ENCODE results near the gene CBX6. TPM values are rescaled to one million over a fixed set of nuclear protein-coding genes. Genes with fewer than 3 reads are reported as not detected.

The CBX6 gene
- total and polyA plus RNA-seq, 8 donors = 8.9 to 46.0 (median 25.9) TPM

DNA sequence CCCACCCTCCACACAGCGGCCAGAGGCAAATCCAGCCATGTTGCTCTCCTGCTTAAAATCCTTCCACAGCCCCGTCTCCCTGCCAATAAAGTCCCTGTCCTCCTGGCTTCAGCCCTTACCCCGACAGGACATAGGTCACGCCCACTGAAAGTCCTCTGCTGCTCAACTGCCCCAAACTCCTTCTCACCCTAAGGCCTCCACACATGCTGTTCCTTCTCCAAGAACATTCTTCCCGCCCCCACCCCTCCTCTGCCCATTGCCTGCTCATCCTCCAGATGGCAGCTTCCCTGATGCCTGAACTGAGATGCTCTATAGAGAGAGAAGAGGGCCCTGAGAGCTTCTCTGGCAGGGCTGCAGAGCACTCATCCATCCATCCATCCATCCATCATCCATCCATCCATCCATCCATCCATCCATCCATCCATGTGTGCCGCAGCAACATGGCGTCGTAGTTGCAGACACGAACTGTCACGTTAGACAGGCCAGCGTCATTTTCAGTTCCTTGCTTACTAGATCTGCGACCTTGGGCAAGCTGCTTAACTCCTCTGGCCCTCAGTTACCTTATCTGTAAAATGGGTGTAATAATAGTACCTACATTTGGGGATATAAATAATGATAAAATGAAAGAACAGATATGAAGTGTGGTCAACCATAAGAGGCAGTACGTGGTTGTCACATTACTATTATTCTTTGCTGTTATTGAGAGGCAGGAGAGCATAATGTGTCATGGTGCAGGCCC, 37.6 kb downstream of the CBX6 start:
- Histone ChIP-seq H3K27me3 (peaks cover 0 to 4% (median 0%) of the 10 kb centered on the region in 3 donors), H3K4me1 (no peaks in the 10 kb centered on the region), H3K4me3 (no peak overlapping the region), H3K36me3 (no peaks in the 10 kb centered on the region), H3K9me3 (no peaks in the 10 kb centered on the region), H3K27ac (no peak overlapping the region)
- TF ChIP-seq POLR2A (IDR thresholded peaks at IDR 0.05) (no peak), POLR2AphosphoS5 (IDR thresholded peaks at IDR 0.05) (no peak), EP300 (IDR thresholded peaks at IDR 0.05) (no peak)
- TF ChIP-seq, protein P1, sequence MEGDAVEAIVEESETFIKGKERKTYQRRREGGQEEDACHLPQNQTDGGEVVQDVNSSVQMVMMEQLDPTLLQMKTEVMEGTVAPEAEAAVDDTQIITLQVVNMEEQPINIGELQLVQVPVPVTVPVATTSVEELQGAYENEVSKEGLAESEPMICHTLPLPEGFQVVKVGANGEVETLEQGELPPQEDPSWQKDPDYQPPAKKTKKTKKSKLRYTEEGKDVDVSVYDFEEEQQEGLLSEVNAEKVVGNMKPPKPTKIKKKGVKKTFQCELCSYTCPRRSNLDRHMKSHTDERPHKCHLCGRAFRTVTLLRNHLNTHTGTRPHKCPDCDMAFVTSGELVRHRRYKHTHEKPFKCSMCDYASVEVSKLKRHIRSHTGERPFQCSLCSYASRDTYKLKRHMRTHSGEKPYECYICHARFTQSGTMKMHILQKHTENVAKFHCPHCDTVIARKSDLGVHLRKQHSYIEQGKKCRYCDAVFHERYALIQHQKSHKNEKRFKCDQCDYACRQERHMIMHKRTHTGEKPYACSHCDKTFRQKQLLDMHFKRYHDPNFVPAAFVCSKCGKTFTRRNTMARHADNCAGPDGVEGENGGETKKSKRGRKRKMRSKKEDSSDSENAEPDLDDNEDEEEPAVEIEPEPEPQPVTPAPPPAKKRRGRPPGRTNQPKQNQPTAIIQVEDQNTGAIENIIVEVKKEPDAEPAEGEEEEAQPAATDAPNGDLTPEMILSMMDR (IDR thresholded peaks at IDR 0.05) = no peak
- DNase-seq = no peak
- intact Hi-C loops (cut with DNase I; ENCODE audit: low total_unique reads) = no loop called here
- 84 to 92% (median 86%) methylated on average over 13 of the region's 13 CpGs for WGBS, 5 donors

DNA sequence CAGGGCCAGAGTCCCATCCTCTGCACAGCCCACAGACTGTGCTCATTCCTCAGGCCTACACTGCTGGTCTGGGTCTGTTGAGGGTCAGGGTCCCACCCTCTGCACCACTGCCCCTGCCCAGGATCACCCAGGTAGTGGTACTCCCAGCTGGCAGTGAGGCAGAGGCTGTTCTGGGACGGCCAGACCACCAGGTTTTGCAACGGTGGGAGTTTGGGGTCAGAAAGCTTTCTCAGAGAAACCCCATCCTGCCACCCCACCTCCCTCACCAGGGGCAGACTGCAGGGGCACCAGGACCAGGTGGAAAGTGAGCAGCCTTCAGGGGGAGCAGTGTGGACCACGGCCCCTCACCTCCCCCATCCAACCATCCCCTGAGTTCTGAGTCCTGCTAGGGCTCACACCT, 39.0 kb downstream of the CBX6 start:
- Histone ChIP-seq H3K4me3 (no peak overlapping the region), H3K9me3 (no peaks in the 10 kb centered on the region), H3K27me3 (peaks cover 0 to 4% (median 0%) of the 10 kb centered on the region in 3 donors), H3K27ac (no peak overlapping the region), H3K4me1 (no peaks in the 10 kb centered on the region), H3K36me3 (no peaks in the 10 kb centered on the region)
- 74 to 100% (median 82%) methylated on average over 1 to 3 of the region's 3 CpGs for WGBS, 5 donors
- TF ChIP-seq EP300 (IDR thresholded peaks at IDR 0.05) (no peak), POLR2A (IDR thresholded peaks at IDR 0.05) (no peak), POLR2AphosphoS5 (IDR thresholded peaks at IDR 0.05) (no peak)
- TF ChIP-seq, protein P1 (IDR thresholded peaks at IDR 0.05) = no peak
- DNase-seq = no peak
- intact Hi-C loops (cut with DNase I; ENCODE audit: low total_unique reads) = no loop called here

DNA sequence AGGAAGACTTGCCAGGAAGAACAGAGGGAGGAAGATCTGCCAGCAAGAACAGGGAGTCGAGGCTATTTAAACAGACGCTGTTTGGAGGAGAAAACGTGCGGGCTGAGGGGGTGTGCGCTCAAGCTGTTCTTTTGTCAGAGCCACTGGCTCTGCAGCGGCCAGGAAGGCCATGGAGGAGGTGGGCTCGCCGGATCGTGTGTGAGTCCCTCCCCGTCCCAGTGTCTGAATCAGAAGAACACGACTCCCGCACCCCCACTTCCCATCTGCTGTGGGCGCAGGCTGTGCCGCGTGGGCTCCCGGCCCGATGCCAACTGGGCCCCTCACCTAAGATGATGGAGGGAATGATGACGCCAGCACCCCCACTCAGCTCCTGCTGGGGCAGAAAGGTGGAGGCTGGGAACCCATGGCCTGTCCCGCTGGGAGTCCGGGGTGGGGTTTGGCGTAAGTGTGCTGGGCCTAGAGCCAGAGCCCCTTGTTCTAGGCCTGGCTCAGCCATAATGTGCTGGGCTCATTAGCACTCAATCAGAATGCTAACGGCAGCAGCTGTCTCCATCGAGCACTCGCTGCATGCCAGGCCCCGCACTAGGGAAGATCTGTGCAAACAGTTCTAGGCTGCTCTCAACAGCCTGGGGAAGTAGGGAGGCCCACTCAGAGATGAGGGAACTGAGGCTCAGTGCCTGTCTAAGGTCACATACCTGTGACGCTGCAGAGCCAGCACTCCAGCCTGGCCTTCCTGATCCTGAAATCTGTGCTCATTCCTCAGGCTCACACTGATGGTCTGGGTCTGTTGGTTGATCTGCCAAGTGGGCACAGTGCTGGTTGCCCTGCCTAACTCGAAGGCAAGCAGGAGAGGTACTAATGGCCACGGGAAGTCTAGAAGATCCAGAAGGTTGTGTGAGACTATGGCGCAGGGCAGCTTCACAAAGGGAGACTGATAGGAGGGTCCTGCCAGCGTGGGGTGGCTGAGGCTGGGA, 39.7 kb downstream of the CBX6 start:
- intact Hi-C loops (cut with DNase I; ENCODE audit: low total_unique reads) = no loop called here
- WGBS, 5 donors = 73 to 83% (median 77%) methylated on average over 28 to 30 of the region's 30 CpGs
- TF ChIP-seq POLR2A (IDR thresholded peaks at IDR 0.05) = no peak
- TF ChIP-seq POLR2AphosphoS5 (IDR thresholded peaks at IDR 0.05) = no peak
- TF ChIP-seq EP300 (IDR thresholded peaks at IDR 0.05) = no peak
- TF ChIP-seq, protein P1 (IDR thresholded peaks at IDR 0.05) = no peak

DNA sequence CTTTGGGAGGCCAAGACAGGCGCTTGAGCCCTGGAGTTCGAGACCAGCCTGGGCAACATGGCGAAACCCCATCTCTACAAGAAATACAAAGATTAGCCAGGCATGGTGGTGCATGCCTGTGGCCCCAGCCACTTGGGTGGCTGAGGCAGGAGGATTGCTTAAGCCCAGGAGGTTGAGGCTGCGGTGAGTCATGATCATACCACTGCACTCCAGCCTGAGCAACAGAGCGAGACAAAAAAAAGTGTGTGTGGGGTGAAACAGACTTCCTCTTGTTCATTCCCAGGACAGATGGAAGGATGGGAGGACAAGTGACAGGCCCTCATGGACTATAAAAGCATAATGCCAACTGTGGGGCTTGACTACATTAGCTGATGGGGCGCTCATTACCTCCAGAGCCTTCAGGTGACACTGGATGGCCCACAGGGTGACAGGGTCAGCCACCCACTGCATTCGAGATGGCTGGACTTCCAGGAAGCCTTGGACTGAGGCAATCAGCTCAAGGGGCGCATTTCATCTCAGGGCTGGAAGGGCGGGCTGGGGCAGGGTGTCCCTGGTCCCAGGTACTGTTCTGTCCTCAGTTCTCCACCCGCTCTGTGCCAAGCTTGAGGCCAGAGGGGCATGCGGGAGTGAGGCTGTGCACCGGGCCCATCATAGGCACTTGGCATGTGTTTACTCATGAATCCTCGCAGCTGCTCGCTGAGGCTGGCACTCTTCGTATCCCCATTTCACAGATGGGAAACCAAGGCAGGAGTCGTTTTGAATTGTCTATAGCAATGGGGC, 40.7 kb downstream of the CBX6 start:
- Histone ChIP-seq H3K36me3 (peaks cover 0 to 11% (median 2%) of the 10 kb centered on the region in 4 donors), H3K27me3 (peaks cover 0 to 4% (median 0%) of the 10 kb centered on the region in 3 donors), H3K27ac (no peak overlapping the region), H3K9me3 (no peaks in the 10 kb centered on the region), H3K4me3 (no peak overlapping the region), H3K4me1 (no peaks in the 10 kb centered on the region)
- 86 to 92% (median 92%) methylated on average over 12 to 16 of the region's 16 CpGs for WGBS, 5 donors
- intact Hi-C loops (cut with DNase I; ENCODE audit: low total_unique reads) = no loop called here
- no peak for DNase-seq
- TF ChIP-seq POLR2A (IDR thresholded peaks at IDR 0.05) = no peak
- TF ChIP-seq, protein P1 (IDR thresholded peaks at IDR 0.05) = no peak
- TF ChIP-seq POLR2AphosphoS5 (IDR thresholded peaks at IDR 0.05) = no peak

More for the DNA sequence above, 39.7 kb downstream of the CBX6 start:
- Histone ChIP-seq H3K4me1 (no peaks in the 10 kb centered on the region), H3K4me3 (no peak overlapping the region), H3K36me3 (peaks cover 0 to 5% (median 0%) of the 10 kb centered on the region in 4 donors), H3K27me3 (peaks cover 0 to 4% (median 0%) of the 10 kb centered on the region in 3 donors), H3K9me3 (no peaks in the 10 kb centered on the region), H3K27ac (no peak overlapping the region)
- DNase-seq = peak in 1 of 2 donors; percentile 42
